NB4 (cell line): ENCODE results near the gene CTRB1.

ENCODE experiments used
- CTCF ChIP-seq: IDR thresholded peaks from one replicate; pipeline ENCODE4 v1.5.1; 2012; ENCODE audit warnings: low read depth, low read length
- MAX ChIP-seq: IDR thresholded peaks from 2 replicates; pipeline ENCODE4 v1.6.1; 2011; ENCODE audit warnings: low read depth, low read length
- MYC ChIP-seq: IDR thresholded peaks from 2 replicates; pipeline ENCODE4 v1.6.1; 2011; ENCODE audit warnings: low read depth, low read length
- POLR2A ChIP-seq: IDR thresholded peaks from 2 replicates; pipeline ENCODE4 v1.6.1; 2011; ENCODE audit warnings: mild to moderate bottlenecking; ENCODE audit not compliant: insufficient read length; ENCODE audit errors: extremely low read depth

- no peak for TF ChIP-seq POLR2A
- no peak for TF ChIP-seq MAX
- no peak for TF ChIP-seq CTCF
- TF ChIP-seq MYC: no peak
Measured at GRCh38 chr16:75248142-75248535, 29.4 kb downstream of the CTRB1 start.
